Right atrium auricular region (tissue), 2 donors: Measurements from ENCODE around the gene USP36. TPM values are rescaled to one million over a fixed set of nuclear protein-coding genes. Genes with fewer than 3 reads are reported as not detected.
A peak's percentile ranks its signal among the peaks of the same experiment; 100 is the strongest.

ENCODE experiments used
- DNase-seq: peaks from one replicate; pipeline ENCODE4 v3.0.0-alpha.2; 2019; ENCODE audit warnings: low spot score
- H3K27ac ChIP-seq, 2 donors: fragments of 200-600 bp; sonication (generic); 1 replicate in 1 of 2; 2 replicates in 1 of 2; pipeline ENCODE4 v1.5.1; 2016 to 2019
- H3K27me3 ChIP-seq, 2 donors: fragments of 200-600 bp; sonication (generic); one replicate each; pipeline versions ENCODE4 v1.5.1 to v1.6.0; 2017 to 2019
- H3K36me3 ChIP-seq: fragments of 200-600 bp; sonication (generic); one replicate; pipeline ENCODE4 v1.5.1; 2016
- H3K4me1 ChIP-seq, 2 donors: fragments of 200-600 bp; sonication (generic); one replicate each; pipeline versions ENCODE4 v1.5.1 to v1.6.0; 2017 to 2019
- H3K4me3 ChIP-seq, 2 donors: fragments of 200-600 bp; sonication (generic); 1 replicate in 1 of 2; 2 replicates in 1 of 2; pipeline ENCODE4 v1.5.1; 2017 to 2019; ENCODE audit warnings: mild to moderate bottlenecking in 1 of 2, moderate library complexity in 1 of 2
- H3K9me3 ChIP-seq, 2 donors: fragments of 200-600 bp; sonication (generic); one replicate each; pipeline ENCODE4 v1.5.1; 2019
- CTCF ChIP-seq, 2 donors: fragments of 200-600 bp; sonication (generic); IDR thresholded peaks; one replicate each; pipeline ENCODE4 v1.5.1; 2019; ENCODE audit warnings: antibody characterized with exemption in 2 of 2
- total RNA-seq, 2 donors: library from RNA; depleted of rRNA; stranded (reverse); fragments of >200 nt; gene quantifications; one replicate each; pipeline ENCODE4 v1.1.0, GENCODE V29; 2016

The USP36 gene
- total RNA-seq, 2 donors from 2014 or later, result 15.4 to 18.1 TPM

GRCh38 chr17:78748048-78748729 lies 92.4 kb downstream of the USP36 start:
- H3K36me3 ChIP-seq, result no peaks in the 10 kb centered on the region
- no peaks in the 10 kb centered on the region for H3K27me3 ChIP-seq
- no peaks in the 10 kb centered on the region for H3K9me3 ChIP-seq
- peak overlapping the region; percentile 36 to 46 for H3K27ac ChIP-seq
- no peak for TF ChIP-seq CTCF (IDR thresholded peaks at IDR 0.05)
- peaks cover 0 to 33% of the 10 kb centered on the region in 2 donors for H3K4me1 ChIP-seq
- DNase-seq, result no peak
- H3K4me3 ChIP-seq, result no peak overlapping the region

- Histone ChIP-seq H3K27me3 (no peaks in the 10 kb centered on the region), H3K4me1 (peaks cover 0 to 33% of the 10 kb centered on the region in 2 donors), H3K4me3 (no peak overlapping the region), H3K27ac (peak overlapping the region; percentile 36 to 46), H3K36me3 (no peaks in the 10 kb centered on the region), H3K9me3 (no peaks in the 10 kb centered on the region)
- DNase-seq, result no peak
- no peak for TF ChIP-seq CTCF (IDR thresholded peaks at IDR 0.05)
Measured at GRCh38 chr17:78747488-78747887, 93.1 kb downstream of the USP36 start.

GRCh38 chr17:78746949-78747269 lies 93.7 kb downstream of the USP36 start:
- H3K27me3 ChIP-seq, result no peaks in the 10 kb centered on the region
- peak overlapping the region; percentile 36 to 46 for H3K27ac ChIP-seq
- peaks cover 0 to 34% of the 10 kb centered on the region in 2 donors for H3K4me1 ChIP-seq
- no peak overlapping the region for H3K4me3 ChIP-seq
- H3K36me3 ChIP-seq, result no peaks in the 10 kb centered on the region
- no peak for TF ChIP-seq CTCF (IDR thresholded peaks at IDR 0.05)
- DNase-seq, result no peak
- no peaks in the 10 kb centered on the region for H3K9me3 ChIP-seq

DNA sequence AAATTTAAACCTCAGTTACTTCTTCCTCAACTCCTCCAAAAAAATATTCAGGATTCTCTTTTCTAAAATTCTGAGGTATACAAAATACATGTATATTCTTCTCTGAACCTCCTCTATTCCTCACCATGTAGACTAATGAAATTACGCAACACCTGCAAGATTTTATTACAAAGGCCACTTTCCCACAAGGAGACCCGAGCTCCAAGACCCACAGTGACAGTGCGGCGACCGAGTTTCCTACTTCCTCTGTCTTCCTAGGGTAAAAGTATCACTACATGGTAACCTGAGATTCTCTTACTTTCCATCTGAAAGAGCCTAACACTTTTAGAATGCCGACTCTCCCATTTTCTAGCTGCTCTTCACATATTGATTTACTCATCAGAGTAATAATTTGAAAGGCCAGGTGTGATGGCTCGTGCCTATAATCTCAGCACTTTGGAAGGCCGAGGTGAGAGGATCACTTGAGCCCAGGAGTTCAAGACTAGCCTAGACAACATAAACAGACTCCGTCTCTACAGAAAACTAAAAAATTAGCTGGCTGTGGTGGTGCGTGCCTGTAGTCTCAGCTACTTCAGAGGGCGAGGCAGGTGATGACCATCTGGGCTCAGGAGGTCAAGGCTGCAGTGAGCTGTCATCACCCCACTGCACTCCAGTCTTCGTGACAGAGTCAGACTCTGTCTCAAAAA lies 94.2 kb downstream of the USP36 start:
- no peaks in the 10 kb centered on the region for H3K9me3 ChIP-seq
- no peak for DNase-seq
- no peak for TF ChIP-seq CTCF (IDR thresholded peaks at IDR 0.05)
- H3K36me3 ChIP-seq, result no peaks in the 10 kb centered on the region
- H3K4me3 ChIP-seq, result no peak overlapping the region
- H3K27ac ChIP-seq, result peak overlapping the region in 1 of 2 donors; percentile 46
- H3K27me3 ChIP-seq, result no peaks in the 10 kb centered on the region
- H3K4me1 ChIP-seq, result peaks cover 0 to 39% of the 10 kb centered on the region in 2 donors

Other genes with a start within 250 kb of the USP36 start
- gene CYTH1, start 58.5 kb downstream of the USP36 start, total RNA-seq, result 10 to 100 TPM; 23.8 to 31.0 TPM
- 1 to 10 TPM in 1 of 2 donors, under 1 TPM in 1; 0.83 to 1.1 TPM for gene CEP295NL, start 62.4 kb upstream of the USP36 start, total RNA-seq
- gene TIMP2, start 84.6 kb upstream of the USP36 start, total RNA-seq, result 100 to 1,000 TPM in 1 of 2 donors, 10 to 100 TPM in 1; 99.1 to 158 TPM
- 100 to 1,000 TPM; 488 to 733 TPM for gene LGALS3BP, start 139.1 kb upstream of the USP36 start, total RNA-seq
- 10 to 100 TPM; 20.9 to 40.1 TPM for gene CANT1, start 168.9 kb upstream of the USP36 start, total RNA-seq
- gene C1QTNF1, start 183.4 kb upstream of the USP36 start, total RNA-seq, result 100 to 1,000 TPM; 125 to 401 TPM
- gene ENGASE, start 234.0 kb upstream of the USP36 start, total RNA-seq, result 10 to 100 TPM in 1 of 2 donors, 1 to 10 TPM in 1; 7.7 to 13.5 TPM